D341Med (cell line): ENCODE results near the gene HIVEP3.

Experiments
- DNase-seq: peaks from one replicate; pipeline ENCODE4 v3.0.0; 2012; ENCODE audit warnings: low spot score

The HIVEP3 gene

GRCh38 chr1:41789661-41790330, 128.9 kb downstream of the HIVEP3 start:
- DNase-seq, result no peak

- no peak for DNase-seq
Measured at GRCh38 chr1:41788427-41788826, 130.3 kb downstream of the HIVEP3 start.

- DNase-seq, result no peak
Measured at GRCh38 chr1:41784531-41785274, 134.0 kb downstream of the HIVEP3 start.

- no peak for DNase-seq
Measured at GRCh38 chr1:41783189-41783639, 135.5 kb downstream of the HIVEP3 start.

- DNase-seq, result no peak
Measured at GRCh38 chr1:41780916-41781315, 137.8 kb downstream of the HIVEP3 start.

GRCh38 chr1:41780322-41780721, 138.4 kb downstream of the HIVEP3 start:
- DNase-seq, result no peak

GRCh38 chr1:41779360-41779759, 139.4 kb downstream of the HIVEP3 start:
- DNase-seq, result no peak

GRCh38 chr1:41777695-41778094, 141.0 kb downstream of the HIVEP3 start:
- DNase-seq, result no peak

- DNase-seq, result no peak
Measured at GRCh38 chr1:41776891-41777441, 141.8 kb downstream of the HIVEP3 start.

GRCh38 chr1:41775956-41776585, 142.7 kb downstream of the HIVEP3 start:
- no peak for DNase-seq

- DNase-seq, result no peak
Measured at GRCh38 chr1:41774471-41774990, 144.2 kb downstream of the HIVEP3 start.

GRCh38 chr1:41773842-41774241, 144.9 kb downstream of the HIVEP3 start:
- DNase-seq, result no peak

GRCh38 chr1:41773144-41773591, 145.6 kb downstream of the HIVEP3 start:
- no peak for DNase-seq

GRCh38 chr1:41769068-41769467, 149.7 kb downstream of the HIVEP3 start:
- DNase-seq, result no peak

GRCh38 chr1:41768583-41768982, 150.1 kb downstream of the HIVEP3 start:
- DNase-seq, result no peak

GRCh38 chr1:41767534-41768525, 150.9 kb downstream of the HIVEP3 start:
- DNase-seq, result no peak

GRCh38 chr1:41766546-41766945, 152.2 kb downstream of the HIVEP3 start:
- DNase-seq, result no peak

GRCh38 chr1:41766041-41766440, 152.7 kb downstream of the HIVEP3 start:
- no peak for DNase-seq

- DNase-seq, result no peak
Measured at GRCh38 chr1:41765152-41765551, 153.6 kb downstream of the HIVEP3 start.

GRCh38 chr1:41764656-41765055, 154.1 kb downstream of the HIVEP3 start:
- no peak for DNase-seq

GRCh38 chr1:41762777-41763176, 155.9 kb downstream of the HIVEP3 start:
- no peak for DNase-seq
